Neural cell (in vitro differentiated cells): ENCODE data around the gene USP6.

Experiments
- EP300 ChIP-seq: fragments of 450-650 bp; conservative IDR thresholded peaks from 2 replicates; pipeline ENCODE4 v1.6.1; 2014; ENCODE audit warnings: antibody characterized with exemption, mild to moderate bottlenecking, moderate library complexity; ENCODE audit not compliant: poor library complexity, severe bottlenecking
- EZH2 ChIP-seq: fragments of 200-600, 300-800 bp; shearing (Covaris generic), sonication (generic); IDR thresholded peaks from 2 replicates; pipeline ENCODE4 v1.6.1; 2014; ENCODE audit warnings: antibody characterized with exemption, low read length, borderline replicate concordance, mild to moderate bottlenecking; ENCODE audit not compliant: insufficient read depth, poor library complexity, severe bottlenecking
- MXI1 ChIP-seq: fragments of 450-650 bp; conservative IDR thresholded peaks from 2 replicates; pipeline ENCODE4 v1.6.1; 2014; ENCODE audit warnings: antibody characterized with exemption, mild to moderate bottlenecking; ENCODE audit not compliant: poor library complexity, severe bottlenecking
- POLR2AphosphoS5 ChIP-seq: IDR thresholded peaks from 2 replicates; pipeline ENCODE4 v1.6.1; 2012
- RAD21 ChIP-seq: fragments of 450-650 bp; conservative IDR thresholded peaks from 2 replicates; pipeline ENCODE4 v1.6.1; 2014; ENCODE audit warnings: antibody characterized with exemption, mild to moderate bottlenecking, moderate library complexity
- TAF1 ChIP-seq: IDR thresholded peaks from 2 replicates; pipeline ENCODE4 v1.6.1; 2012; ENCODE audit warnings: low read depth
- TF ChIP-seq, protein P1 (sequence below): fragments of 450-650 bp; IDR thresholded peaks from 2 replicates; pipeline ENCODE4 v1.5.1; 2014; ENCODE audit warnings: antibody characterized with exemption, mild to moderate bottlenecking, moderate library complexity; ENCODE audit not compliant: poor library complexity, severe bottlenecking
- TF ChIP-seq, protein P2 (sequence below): IDR thresholded peaks from 2 replicates; pipeline ENCODE4 v1.6.1; 2012; ENCODE audit warnings: borderline replicate concordance

DNA sequence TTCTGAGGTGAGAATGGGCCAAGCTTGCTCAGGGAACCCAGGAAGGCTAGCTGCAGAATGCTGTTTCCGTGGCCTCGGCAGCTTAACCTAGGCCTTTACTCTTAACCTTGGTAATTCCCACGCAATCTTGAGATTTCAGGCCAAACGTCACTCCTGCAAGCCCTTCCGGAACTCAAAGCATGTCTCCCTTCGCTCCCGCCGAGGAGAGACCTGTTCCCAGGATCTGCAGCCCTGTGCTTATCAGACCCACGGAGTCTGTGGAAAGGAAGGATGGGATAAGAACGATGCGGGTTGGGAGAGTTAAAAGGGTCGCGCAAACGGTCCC is 38.1 kb upstream of the USP6 start:
- TF ChIP-seq, protein P1, sequence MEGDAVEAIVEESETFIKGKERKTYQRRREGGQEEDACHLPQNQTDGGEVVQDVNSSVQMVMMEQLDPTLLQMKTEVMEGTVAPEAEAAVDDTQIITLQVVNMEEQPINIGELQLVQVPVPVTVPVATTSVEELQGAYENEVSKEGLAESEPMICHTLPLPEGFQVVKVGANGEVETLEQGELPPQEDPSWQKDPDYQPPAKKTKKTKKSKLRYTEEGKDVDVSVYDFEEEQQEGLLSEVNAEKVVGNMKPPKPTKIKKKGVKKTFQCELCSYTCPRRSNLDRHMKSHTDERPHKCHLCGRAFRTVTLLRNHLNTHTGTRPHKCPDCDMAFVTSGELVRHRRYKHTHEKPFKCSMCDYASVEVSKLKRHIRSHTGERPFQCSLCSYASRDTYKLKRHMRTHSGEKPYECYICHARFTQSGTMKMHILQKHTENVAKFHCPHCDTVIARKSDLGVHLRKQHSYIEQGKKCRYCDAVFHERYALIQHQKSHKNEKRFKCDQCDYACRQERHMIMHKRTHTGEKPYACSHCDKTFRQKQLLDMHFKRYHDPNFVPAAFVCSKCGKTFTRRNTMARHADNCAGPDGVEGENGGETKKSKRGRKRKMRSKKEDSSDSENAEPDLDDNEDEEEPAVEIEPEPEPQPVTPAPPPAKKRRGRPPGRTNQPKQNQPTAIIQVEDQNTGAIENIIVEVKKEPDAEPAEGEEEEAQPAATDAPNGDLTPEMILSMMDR: no peak
- TF ChIP-seq EZH2: no peak
- TF ChIP-seq, protein P2, sequence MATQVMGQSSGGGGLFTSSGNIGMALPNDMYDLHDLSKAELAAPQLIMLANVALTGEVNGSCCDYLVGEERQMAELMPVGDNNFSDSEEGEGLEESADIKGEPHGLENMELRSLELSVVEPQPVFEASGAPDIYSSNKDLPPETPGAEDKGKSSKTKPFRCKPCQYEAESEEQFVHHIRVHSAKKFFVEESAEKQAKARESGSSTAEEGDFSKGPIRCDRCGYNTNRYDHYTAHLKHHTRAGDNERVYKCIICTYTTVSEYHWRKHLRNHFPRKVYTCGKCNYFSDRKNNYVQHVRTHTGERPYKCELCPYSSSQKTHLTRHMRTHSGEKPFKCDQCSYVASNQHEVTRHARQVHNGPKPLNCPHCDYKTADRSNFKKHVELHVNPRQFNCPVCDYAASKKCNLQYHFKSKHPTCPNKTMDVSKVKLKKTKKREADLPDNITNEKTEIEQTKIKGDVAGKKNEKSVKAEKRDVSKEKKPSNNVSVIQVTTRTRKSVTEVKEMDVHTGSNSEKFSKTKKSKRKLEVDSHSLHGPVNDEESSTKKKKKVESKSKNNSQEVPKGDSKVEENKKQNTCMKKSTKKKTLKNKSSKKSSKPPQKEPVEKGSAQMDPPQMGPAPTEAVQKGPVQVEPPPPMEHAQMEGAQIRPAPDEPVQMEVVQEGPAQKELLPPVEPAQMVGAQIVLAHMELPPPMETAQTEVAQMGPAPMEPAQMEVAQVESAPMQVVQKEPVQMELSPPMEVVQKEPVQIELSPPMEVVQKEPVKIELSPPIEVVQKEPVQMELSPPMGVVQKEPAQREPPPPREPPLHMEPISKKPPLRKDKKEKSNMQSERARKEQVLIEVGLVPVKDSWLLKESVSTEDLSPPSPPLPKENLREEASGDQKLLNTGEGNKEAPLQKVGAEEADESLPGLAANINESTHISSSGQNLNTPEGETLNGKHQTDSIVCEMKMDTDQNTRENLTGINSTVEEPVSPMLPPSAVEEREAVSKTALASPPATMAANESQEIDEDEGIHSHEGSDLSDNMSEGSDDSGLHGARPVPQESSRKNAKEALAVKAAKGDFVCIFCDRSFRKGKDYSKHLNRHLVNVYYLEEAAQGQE: no peak
- TF ChIP-seq EP300: no peak
- TF ChIP-seq MXI1: no peak
- TF ChIP-seq POLR2AphosphoS5: no peak
- no peak for TF ChIP-seq TAF1
- no peak for TF ChIP-seq RAD21
